Endothelial cell of umbilical vein (primary cell): Measurements from ENCODE around the gene GOLGA2. TPM values are rescaled to one million over a fixed set of nuclear protein-coding genes. Genes with fewer than 3 reads are reported as not detected.

Source experiments
- BruUV-seq: library from RNA; stranded (reverse); fragments of 400-500 nt; replicated peaks from 2 replicates; lab custom pipeline; 2021; lab: Mats Ljungman, UMichigan
- CTCF ChIA-PET: fragments of 300-600, 350-600 bp; sonication (Branson Sonifier 250); formaldehyde crosslinking; loops from one replicate; lab custom pipeline; 2021; ENCODE audit warnings: antibody characterized with exemption, inconsistent platforms; lab: Charles Lee
- POLR2A ChIA-PET: fragments of 300-600, 350-600 bp; sonication (Branson Sonifier 250); formaldehyde crosslinking; loops from one replicate; lab custom pipeline; 2021; ENCODE audit warnings: antibody characterized with exemption, inconsistent platforms; lab: Charles Lee
- DNase-seq: peaks from one replicate; pipeline ENCODE4 v3.0.0-alpha.2; 2011; ENCODE audit warnings: low read depth, low spot score
- FAIRE-seq: peaks from 2 replicates; lab custom pipeline; 2011; peaks lifted over from hg19 to GRCh38; lab: Jason Lieb, UNC
- H2AFZ ChIP-seq: 2 replicates; pipeline ENCODE4 v1.6.0; 2012; ENCODE audit warnings: low read depth, low read length, control low read depth, inconsistent platforms
- H3K27ac ChIP-seq: 2 replicates; pipeline ENCODE4 v1.5.1; 2011; ENCODE audit warnings: low read depth, mild to moderate bottlenecking, control low read depth, low read length, moderate library complexity; ENCODE audit not compliant: insufficient read depth
- H3K27me3 ChIP-seq, 2 experiments: 2 replicates each; pipeline versions ENCODE4 v1.6.0 to v1.6.1; 2011; ENCODE audit warnings: low read length in 2 of 2, mixed read lengths in 1 of 2; ENCODE audit not compliant: control insufficient read depth in 2 of 2, insufficient read depth in 2 of 2
- H3K36me3 ChIP-seq, 2 experiments: 2 replicates in 1 of 2; 3 replicates in 1 of 2; pipeline ENCODE4 v1.5.1; 2011; ENCODE audit warnings: low read length in 2 of 2, mild to moderate bottlenecking in 1 of 2, moderate library complexity in 1 of 2; ENCODE audit not compliant: control insufficient read depth in 2 of 2, insufficient read depth in 2 of 2; ENCODE audit errors: extremely low read depth in 1 of 2
- H3K4me1 ChIP-seq: 3 replicates; pipeline ENCODE4 v1.5.1; 2011; ENCODE audit warnings: mild to moderate bottlenecking, low read length; ENCODE audit not compliant: control insufficient read depth, insufficient read depth; ENCODE audit errors: extremely low read depth
- H3K4me2 ChIP-seq: 2 replicates; pipeline ENCODE4 v1.6.1; 2011; ENCODE audit warnings: low read length, control low read depth, mixed read lengths; ENCODE audit not compliant: insufficient read depth
- H3K4me3 ChIP-seq, 3 experiments: fragments of 200-600 bp in 1 of 3; sonication (generic), shearing (Covaris generic) in 1 of 3; replicated peaks in 1 of 3; 2 replicates each; pipeline ENCODE4 v1.5.1; 2011 to 2016; ENCODE audit warnings: control low read depth in 3 of 3, low read length in 3 of 3, mild to moderate bottlenecking in 2 of 3, inconsistent platforms in 1 of 3, low read depth in 1 of 3, moderate library complexity in 1 of 3; ENCODE audit not compliant: insufficient read depth in 1 of 3
- H3K79me2 ChIP-seq: 2 replicates; pipeline ENCODE4 v1.6.0; 2012; ENCODE audit warnings: low read length, inconsistent platforms; ENCODE audit not compliant: control insufficient read depth, insufficient read depth
- H3K9ac ChIP-seq: replicated peaks from 2 replicates; pipeline ENCODE3; 2011; ENCODE audit warnings: low read length, control low read depth; ENCODE audit not compliant: insufficient read depth; ENCODE audit errors: extremely low read depth
- H3K9me1 ChIP-seq: replicated peaks from 3 replicates; pipeline ENCODE4 v1.6.0; 2011; ENCODE audit warnings: mild to moderate bottlenecking, low read length; ENCODE audit not compliant: control insufficient read depth, insufficient read depth; ENCODE audit errors: extremely low read depth
- H3K9me3 ChIP-seq: replicated peaks from 2 replicates; pipeline ENCODE4 v1.5.1; 2012; ENCODE audit warnings: low read length, inconsistent platforms; ENCODE audit not compliant: control insufficient read depth, insufficient read depth
- H4K20me1 ChIP-seq: replicated peaks from 2 replicates; pipeline ENCODE3; 2011; ENCODE audit warnings: mild to moderate bottlenecking, low read length; ENCODE audit not compliant: control insufficient read depth, insufficient read depth; ENCODE audit errors: extremely low read depth
- CTCF ChIP-seq, 2 donors: IDR thresholded peaks; 1 replicate in 1 of 2; 2 replicates in 1 of 2; pipeline ENCODE4 v1.5.1; 2011; ENCODE audit warnings: low read length in 2 of 2, mild to moderate bottlenecking in 2 of 2, moderate library complexity in 2 of 2, control low read depth in 1 of 2, inconsistent platforms in 1 of 2, low read depth in 1 of 2; ENCODE audit not compliant: insufficient read depth in 1 of 2; ENCODE audit errors: extremely low read depth in 1 of 2
- EZH2 ChIP-seq: IDR thresholded peaks from 2 replicates; pipeline ENCODE4 v1.6.1; 2012; ENCODE audit warnings: borderline replicate concordance, low read depth, mild to moderate bottlenecking, moderate library complexity, low read length, inconsistent platforms; ENCODE audit not compliant: severe bottlenecking
- JUN ChIP-seq: IDR thresholded peaks from 2 replicates; pipeline ENCODE4 v1.6.1; 2011; ENCODE audit warnings: borderline replicate concordance, low read depth; ENCODE audit not compliant: insufficient read length, insufficient read depth
- MAX ChIP-seq: IDR thresholded peaks from 2 replicates; pipeline ENCODE4 v1.6.1; 2011; ENCODE audit not compliant: insufficient read depth, insufficient read length
- MYC ChIP-seq: IDR thresholded peaks from one replicate; pipeline ENCODE4 v1.6.1; 2011; ENCODE audit warnings: mild to moderate bottlenecking, low read depth, low read length
- POLR2A ChIP-seq: IDR thresholded peaks from 2 replicates; pipeline ENCODE4 v1.6.1; 2012; ENCODE audit warnings: low read depth, mild to moderate bottlenecking, control low read depth, low read length
- POLR2AphosphoS5 ChIP-seq: IDR thresholded peaks from 2 replicates; pipeline ENCODE4 v1.6.1; 2012; ENCODE audit warnings: low read depth, mild to moderate bottlenecking, control low read depth, low read length, moderate library complexity; ENCODE audit not compliant: insufficient read depth
- dilution Hi-C: fragments of 300-500 bp; cut with MboI; formaldehyde crosslinking; loops from one replicate; pipeline ENCODE4 v1.15.0; 2019; ENCODE audit warnings: low sequenced_read_pairs; ENCODE audit not compliant: extremely low pct_ligation_motif_present
- intact Hi-C: fragments of 100-400 bp; cut with micrococcal nuclease; formaldehyde crosslinking; loops from one replicate; pipeline ENCODE4 v1.10.0; 2022
- polyA plus RNA-seq, 4 experiments: library from polyadenylated mRNA; depleted of rRNA in 3 of 4; stranded (reverse) in 3 of 4; unstranded in 1 of 4; fragments of >200 nt; gene quantifications; 2 replicates each; pipeline versions ENCODE4 v1.2.1 to v1.2.3, GENCODE V29; 2011 to 2012; ENCODE audit warnings: missing spikeins in 1 of 4
- total RNA-seq: library from RNA; stranded (reverse); gene quantifications from 2 replicates; pipeline ENCODE4 v1.2.3, GENCODE V29; 2021

GOLGA2 gene
- total and polyA plus RNA-seq, 2 donors (not counting 3 experiments of a cell fraction or from before 2014, with no cell fraction given), result 52.3 to 114 TPM

- intact Hi-C loops (no loop called here), dilution Hi-C loops (no loop called here)
- H3K9me3 ChIP-seq, result no peaks in the 10 kb centered on the region
- FAIRE-seq (no peak), DNase-seq (no peak)
- peaks cover 3% of the 10 kb centered on the region for H3K4me1 ChIP-seq
- CTCF ChIA-PET, result interaction anchor here (1.2 to 1.9 kb wide), 3 partner anchors 9 to 29 kb away, joined by 3 to 10 read pairs (median 5); partner anchors contain the start of gene DNM1
- no peaks in the 10 kb centered on the region for H3K9me1 ChIP-seq
- H3K79me2 ChIP-seq, result no peaks in the 10 kb centered on the region
- H4K20me1 ChIP-seq, result no peaks in the 10 kb centered on the region
- no peak overlapping the region for H3K27ac ChIP-seq
- POLR2A ChIA-PET, result no interaction called here
- no peak overlapping the region for H2AFZ ChIP-seq
- no peak overlapping the region for H3K4me2 ChIP-seq
- H3K9ac ChIP-seq, result no peak overlapping the region
- H3K4me3 ChIP-seq, result no peak overlapping the region
- BruUV-seq, result no TSS peak
- H3K36me3 ChIP-seq, result no peaks in the 10 kb centered on the region
- no peak for TF ChIP-seq MYC
- TF ChIP-seq POLR2A, result no peak
- no peak for TF ChIP-seq EZH2
- TF ChIP-seq MAX, result no peak
- no peak for TF ChIP-seq CTCF (IDR thresholded peaks at IDR 0.05; ENCODE audit: extremely low read depth in 1 of 2, insufficient read depth in 1 of 2, low read depth in 1 of 2, low read length in 2 of 2)
- TF ChIP-seq POLR2AphosphoS5, result no peak
- no peak for TF ChIP-seq JUN
- peaks cover 11% of the 10 kb centered on the region in 2 experiments for H3K27me3 ChIP-seq
These were observed 63.9 kb downstream of the GOLGA2 start for GRCh38 chr9:128211981-128212281.
